ENCODE data around the gene ORM2.

DNA sequence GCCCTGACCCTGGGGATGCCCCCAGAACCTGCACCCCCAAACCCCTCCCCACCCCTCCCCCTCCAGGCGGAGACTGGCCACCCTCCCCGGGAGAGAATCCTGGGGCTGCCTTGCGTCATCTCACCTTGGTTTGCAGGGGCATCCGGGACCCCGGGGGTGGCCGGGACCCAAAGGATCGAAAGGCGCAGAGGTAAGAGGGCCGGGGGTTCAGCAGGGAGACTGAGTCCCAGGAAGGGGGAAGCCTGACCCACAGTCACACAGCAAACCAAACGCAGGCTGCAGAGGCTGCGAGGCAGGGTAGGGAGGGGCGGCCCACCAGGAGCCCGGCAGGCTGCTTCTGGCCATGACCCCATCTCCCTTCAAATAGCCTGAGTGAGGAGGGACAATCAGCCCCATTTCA is 40.6 kb upstream of the ORM2 start:
- TF ChIP-seq CTCF (IDR thresholded peaks at IDR 0.05 in 4 of 5, conservative IDR thresholded peaks at IDR 0.05 in 1 of 5) (no peak), POLR2A (IDR thresholded peaks at IDR 0.05) (no peak)
